Right forelimb (tissue), 1 donor: ENCODE data around the gene NIP7.
"Not testable (repeated sequence)": the region's sequence is repeated elsewhere in the genome, so short reads cannot be mapped to it uniquely, and the experiment has no call there.

Experiments used
- DNase-seq: peaks from one replicate; pipeline ENCODE4 v3.0.0-alpha.2; 2018

The NIP7 gene

DNA sequence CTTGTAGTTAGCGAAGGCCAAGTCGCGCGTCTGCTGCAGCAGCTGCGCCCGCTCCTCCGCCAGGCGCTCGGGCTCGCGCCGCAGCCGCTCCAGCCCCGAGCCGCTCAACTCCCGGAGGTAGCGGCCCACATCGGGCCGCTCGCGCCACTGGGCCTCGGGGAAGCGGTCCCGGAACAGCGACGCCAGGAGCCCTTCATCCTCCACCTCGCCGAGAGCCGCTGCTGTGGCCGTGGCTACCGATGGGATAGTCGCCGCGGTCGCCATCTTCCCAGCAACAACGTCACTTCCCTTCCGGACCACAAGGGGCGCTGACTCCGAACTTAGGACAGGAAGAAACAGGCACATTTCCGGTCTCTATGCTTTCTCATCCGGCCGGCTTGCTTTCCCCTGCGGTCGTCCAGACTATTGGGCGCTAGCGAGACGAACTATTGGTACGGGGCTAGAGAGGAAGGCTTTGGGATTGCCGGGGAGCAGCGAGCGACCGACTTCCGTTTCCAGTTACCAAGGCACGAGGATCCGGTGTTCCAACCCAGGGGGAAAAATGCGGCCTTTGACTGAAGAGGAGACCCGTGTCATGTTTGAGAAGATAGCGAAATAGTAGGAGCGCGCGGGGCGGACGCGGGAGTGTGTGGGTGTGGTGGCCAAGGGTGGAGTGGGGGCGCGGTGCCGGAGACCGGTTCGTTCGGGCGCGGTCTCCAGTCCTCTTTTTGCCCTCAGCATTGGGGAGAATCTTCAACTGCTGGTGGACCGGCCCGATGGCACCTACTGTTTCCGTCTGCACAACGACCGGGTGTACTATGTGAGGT lies at the start of gene NIP7, which contains the start of gene COG8:
Gene NIP7 (plus strand): TSS at position 484 of the 806 bp plus-strand sequence. CDS start 58 bp downstream, at position 542.
Gene COG8 (minus strand): TSS at position 276 of the 806 bp plus-strand sequence. CDS start 12 bp downstream, at position 264.
- peak; percentile 94 for DNase-seq

GRCh38 chr16:69291657-69292056 lies 47.9 kb upstream of the NIP7 start:
- DNase-seq, result not testable (repeated sequence)

DNA sequence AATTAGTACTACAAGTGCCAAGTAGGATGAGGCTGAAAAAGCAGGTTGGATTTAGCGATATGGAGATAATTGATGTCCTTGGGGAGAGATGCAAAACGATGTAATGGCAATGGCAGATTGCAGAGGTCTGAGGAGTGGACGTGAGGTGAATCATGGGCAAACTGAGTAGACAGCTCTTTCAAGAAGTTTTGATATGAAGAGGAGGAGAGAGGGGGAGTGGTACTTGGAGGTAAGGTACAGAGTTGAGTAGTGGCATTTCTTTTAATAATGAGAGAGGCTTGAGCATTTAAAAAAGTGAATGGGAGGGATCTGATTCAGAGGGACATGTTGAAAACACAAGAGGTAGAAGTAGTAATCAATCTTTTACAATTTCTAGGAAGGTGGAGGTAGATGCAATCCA lies 46.2 kb upstream of the NIP7 start:
- DNase-seq, result no peak

DNA sequence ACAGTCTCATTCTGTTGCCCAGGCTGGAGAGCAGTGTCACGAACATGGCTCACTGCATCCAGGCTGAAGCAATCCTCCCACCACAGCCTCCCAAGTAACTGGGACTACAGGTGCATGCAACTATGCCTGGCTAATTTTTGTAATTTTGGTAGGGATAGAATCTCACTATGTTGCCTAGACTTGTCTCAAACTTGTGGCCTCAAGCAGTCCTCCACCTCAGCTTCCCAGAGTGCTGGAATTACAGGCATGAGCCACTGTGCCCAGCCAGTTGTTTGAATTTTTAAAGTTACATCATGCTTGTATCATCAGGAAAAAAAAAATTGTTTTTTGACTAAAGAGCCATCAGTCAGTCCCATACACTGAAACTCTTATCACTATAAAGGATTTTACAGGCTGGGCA lies 45.5 kb upstream of the NIP7 start:
- no peak for DNase-seq

DNA sequence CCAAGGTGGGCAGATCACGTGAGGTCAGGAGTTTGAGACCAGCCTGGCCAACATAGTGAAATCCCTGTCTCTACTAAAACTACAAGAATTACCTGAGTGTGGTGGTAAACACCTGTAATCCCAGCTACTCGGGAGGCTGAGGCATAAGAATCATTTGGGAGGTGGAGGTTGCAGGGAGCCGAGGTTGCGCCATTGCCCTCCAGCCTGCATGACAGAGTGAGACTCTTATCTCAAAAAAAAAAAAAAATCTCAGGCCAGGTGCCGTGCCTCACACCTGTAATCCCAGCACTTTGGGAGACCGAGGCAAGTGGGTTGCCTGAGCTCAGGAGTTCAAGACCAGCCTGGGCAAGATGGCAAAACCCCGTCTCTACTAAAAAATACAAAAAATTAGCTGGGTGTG lies 42.8 kb upstream of the NIP7 start:
- not testable (repeated sequence) for DNase-seq

GRCh38 chr16:69298261-69298660 lies 41.3 kb upstream of the NIP7 start:
- no peak for DNase-seq

GRCh38 chr16:69301187-69301586 lies 38.4 kb upstream of the NIP7 start:
- DNase-seq, result no peak

DNA sequence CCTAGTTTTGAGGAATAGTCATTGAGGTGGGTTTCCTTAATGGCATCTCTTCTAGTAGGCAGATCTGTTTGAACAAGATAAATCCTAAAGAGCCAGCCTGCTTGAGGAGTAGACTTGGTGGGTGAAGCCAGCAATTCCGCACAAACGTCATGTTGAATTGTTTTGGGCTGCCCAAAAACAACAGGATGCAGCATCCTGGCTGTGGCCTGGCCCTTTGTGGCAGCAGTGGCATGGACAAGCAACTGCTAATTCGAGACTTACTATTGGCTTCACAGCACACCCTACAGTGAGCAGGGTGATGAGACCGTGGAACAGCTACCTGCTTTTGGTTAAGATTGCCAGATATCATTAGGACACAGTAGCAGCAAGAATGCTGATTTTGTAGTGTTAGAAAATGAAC lies 37.7 kb upstream of the NIP7 start:
- DNase-seq, result no peak

DNA sequence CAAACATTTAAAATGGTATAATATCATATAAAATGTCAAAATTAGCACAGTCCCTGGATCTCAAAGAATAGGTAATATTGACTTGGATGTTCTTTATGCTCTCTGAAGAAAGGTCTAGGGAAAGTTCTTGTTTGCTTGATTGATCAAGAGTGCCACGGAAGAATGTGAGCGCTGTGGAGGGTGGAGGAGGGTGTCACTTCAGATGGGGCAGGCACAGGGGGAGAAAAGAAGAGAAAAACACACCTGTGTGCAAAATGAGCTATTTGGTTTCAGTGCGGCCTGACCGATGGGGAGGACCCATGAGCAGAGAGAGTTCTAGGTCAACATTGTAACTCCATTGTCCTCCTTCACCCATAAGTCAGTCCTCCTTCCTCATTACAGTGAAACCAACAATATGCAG lies 37.3 kb upstream of the NIP7 start:
- DNase-seq, result no peak

DNA sequence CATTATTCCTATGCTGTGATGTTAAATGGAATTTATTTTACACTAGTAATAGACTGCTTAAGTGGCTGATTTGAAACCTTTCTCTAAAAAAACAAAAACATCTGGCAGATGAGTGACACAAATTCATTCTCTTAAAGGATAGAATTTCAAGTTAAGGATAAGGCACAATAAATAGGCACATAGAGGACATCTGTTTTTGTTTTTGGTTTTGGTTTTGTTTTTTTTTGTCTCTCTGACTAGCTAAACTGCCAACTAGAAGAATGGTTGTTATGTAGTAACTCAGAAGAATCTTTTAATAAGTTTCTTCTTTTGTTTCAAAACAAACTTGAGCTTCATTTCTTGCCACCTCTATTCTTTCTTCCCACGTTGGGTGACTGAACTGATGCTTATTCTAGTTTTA lies 33.5 kb upstream of the NIP7 start:
- no peak for DNase-seq

DNA sequence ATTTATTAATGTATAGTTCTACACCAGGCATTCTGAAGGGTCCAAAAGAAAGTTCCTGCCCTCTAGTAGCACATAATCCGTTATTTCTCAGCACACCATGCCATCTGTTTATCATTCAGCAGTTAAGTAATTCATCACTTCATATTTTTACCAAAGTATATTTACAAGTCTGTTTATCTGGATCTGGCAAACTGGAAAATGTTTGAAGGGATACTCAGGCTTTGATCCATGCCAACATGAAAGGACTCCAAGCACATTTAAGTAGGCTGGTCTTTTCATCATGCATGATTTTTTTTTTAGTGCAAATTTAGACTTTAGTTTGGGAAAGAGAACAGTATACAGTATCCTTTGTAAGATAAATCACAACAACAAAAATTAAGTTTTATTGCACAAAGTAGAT lies 32.5 kb upstream of the NIP7 start:
- no peak for DNase-seq

- DNase-seq, result no peak
These were observed 31.7 kb upstream of the NIP7 start for GRCh38 chr16:69307856-69308255.

DNA sequence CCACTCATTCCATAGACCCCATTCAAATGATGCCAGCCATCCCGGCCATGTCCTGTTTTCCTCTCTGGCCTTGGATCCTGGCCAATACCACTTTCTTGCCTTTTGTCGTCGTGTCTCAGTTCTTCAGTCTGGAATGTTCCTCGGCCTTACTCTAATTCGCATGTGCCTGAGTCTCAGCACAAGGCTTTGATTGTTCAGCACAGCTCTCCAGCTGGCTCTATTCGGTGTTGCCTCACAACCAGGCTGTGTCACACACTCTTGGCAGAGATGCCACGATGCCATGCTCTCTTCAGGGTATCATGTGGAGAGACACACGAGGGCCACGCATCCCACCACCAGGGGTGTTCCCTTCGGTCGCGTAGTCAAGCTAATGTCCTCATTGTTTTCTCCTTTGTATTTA lies 30.3 kb upstream of the NIP7 start:
- no peak for DNase-seq

- peak; percentile 99 for DNase-seq
These were observed 28.7 kb upstream of the NIP7 start, which contains the start of gene VPS4A for GRCh38 chr16:69310653-69311532. Gene VPS4A, plus strand, starts transcription at chr16:69311350. Its CDS starts 162 bp downstream, at chr16:69311512.

DNA sequence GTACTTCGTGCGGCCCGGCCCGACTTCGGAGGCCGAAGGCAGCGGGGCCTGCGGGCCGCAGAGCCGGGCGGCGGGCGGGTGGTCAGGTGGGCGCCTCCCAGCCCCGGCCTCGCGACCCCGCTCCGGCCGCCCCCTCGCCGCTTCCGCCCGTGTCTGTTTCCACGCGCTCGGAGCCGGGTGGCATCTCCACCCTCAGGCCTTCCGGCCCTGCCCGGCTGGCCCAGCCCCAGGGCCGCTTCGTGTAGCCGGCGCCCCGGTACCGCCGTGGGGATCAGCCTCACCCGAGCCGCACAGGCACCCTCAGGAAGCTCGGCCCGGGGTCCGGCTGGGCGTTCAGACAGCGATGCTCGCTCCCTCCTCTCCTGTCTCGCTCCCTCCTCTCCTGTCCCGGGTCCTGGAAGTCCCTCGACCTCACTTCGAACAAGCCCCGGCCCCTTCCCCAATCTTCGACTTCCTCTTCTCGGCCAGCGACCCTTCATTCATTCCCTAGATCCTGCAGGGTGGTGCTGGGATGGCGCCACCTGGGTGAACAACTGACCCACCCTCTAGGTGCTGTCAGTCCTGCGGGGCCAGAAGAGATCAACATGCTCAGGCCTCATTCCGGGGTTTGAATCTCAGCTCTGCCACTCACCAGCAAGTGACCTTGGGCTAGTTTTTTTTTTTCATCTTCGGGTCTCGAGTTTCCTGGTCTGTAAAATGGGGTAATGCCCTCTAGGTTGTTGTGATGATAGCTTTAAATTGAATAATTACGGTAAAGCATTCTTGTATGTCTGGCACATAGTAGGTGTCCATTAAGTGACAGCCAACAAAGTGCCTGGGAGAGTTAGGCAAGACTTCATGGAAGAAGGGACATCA lies 27.8 kb upstream of the NIP7 start:
- no peak for DNase-seq

DNA sequence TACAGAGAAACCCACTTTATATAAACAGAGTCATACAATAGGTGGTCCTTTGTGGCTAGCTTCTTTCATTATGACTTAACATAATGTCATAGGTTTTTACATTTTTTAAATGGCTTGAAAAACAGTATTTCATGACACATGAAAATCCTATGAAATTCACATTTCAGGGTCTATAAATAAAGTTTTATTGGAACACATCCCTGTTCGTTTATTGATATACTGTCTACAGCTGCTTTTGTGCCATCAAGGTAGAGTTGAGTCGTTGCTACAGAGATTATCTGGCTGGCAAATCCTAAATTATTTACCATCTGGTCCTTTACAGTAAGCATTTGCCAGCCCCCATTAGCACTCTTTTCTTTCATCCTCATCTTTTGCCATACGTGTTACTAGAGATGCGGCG lies 26.1 kb upstream of the NIP7 start:
- DNase-seq, result no peak

DNA sequence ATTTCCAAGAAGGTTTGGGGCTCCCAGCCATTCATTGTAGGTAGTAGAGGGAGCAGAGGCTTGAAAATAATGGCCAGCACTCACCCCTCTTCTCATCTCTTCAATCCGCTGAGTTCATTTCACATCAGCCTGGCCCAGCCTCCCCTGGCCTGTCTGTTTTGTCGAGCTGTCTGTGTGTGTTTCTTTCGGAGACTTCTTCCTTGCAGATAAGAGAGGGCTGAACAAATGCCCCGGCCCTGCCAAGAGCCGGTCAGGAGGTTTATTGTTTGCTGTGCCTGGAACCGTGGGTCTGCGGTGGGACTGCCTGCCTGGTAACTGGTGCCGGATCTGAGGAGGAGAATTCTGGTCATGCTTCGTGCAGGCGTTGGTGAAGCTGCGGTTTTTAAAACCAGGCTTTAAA lies 25.0 kb upstream of the NIP7 start:
- no peak for DNase-seq

DNA sequence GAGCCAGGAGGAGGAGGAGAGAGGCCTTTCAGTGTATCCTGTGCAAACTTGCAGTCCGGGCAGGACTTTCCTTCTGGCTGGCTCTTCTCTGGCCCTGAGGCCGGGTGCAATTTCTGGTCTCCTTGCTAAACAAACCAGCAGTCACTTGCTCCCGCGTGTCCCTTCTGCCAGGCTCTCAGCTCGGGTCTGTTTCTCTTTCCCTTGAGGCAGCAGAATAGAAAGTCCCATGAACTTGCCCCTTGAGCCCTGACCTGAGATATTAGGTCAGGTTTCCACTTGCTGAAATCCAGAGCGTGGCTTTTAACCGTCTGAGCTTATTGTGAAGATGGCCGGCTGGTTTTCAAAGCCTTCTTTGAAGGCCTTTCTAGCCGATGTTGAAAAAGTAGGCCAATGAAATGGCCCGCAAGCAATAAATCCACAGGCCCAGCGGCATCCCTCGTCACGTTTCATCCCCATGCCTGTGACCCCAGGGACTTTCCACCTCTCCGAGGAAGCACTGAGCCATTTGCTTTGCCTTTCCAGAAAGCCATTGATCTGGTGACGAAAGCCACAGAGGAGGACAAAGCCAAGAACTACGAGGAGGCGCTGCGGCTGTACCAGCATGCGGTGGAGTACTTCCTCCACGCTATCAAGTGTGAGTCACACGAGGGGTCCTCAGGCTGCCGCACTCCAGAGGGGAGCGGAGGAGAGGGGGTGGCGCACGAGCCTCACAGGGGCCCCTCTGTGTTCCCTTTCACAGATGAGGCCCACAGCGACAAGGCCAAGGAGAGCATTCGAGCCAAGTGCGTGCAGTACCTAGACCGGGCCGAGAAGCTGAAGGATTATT lies 23.9 kb upstream of the NIP7 start:
- DNase-seq, result no peak

DNA sequence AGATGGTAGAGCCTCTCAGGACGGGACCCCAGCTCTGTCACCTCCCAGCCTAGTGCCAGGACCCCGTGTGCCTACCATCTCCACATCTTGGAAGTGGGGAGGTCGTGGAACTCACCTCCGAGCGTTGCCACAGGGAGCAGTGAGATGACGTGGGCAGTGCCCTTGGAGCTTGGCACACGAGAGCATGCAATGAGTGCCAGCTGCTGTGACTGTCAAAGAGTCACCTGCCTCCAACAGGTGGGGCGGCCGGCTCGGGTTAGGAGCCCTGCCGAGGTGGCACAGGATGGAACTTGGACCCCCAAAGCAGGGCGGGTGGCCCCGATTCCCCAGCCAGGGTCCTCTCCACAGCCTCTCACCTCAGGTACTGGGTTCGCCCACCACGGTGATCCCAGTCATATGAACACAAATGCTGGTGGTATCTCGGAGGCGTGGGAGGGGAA lies 23.0 kb upstream of the NIP7 start:
- DNase-seq, result no peak

- DNase-seq, result no peak
These were observed 21.2 kb upstream of the NIP7 start for GRCh38 chr16:69318177-69318910.

DNA sequence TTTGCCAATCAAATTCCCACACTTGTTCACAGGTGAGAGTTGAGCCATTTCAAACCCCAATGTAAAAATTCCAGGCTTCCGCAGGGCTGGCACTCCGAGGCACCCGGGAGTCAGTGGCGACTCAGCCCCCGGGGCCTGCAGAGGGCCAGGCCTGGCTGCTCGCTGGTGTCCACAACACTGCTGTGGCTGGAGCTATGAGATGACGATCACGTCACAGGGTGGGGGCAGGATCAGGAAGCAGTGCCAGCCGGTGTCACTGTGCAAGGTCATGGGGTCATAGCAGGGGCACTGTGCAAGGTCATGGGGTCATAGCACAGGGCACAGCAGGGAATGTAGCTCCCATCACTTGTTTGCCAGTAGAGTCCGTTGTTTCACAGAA lies 20.7 kb upstream of the NIP7 start:
- DNase-seq, result no peak
